Measurements from ENCODE around the gene ANXA2. TPM values are rescaled to one million over a fixed set of nuclear protein-coding genes. Genes with fewer than 3 reads are reported as not detected.
"Not testable (repeated sequence)": the region's sequence is repeated elsewhere in the genome, so short reads cannot be mapped to it uniquely, and the experiment has no call there.

The ANXA2 gene
- total RNA-seq, 8 experiments from 2014 or later: 69.1 to 1,473 (median 614) TPM

DNA sequence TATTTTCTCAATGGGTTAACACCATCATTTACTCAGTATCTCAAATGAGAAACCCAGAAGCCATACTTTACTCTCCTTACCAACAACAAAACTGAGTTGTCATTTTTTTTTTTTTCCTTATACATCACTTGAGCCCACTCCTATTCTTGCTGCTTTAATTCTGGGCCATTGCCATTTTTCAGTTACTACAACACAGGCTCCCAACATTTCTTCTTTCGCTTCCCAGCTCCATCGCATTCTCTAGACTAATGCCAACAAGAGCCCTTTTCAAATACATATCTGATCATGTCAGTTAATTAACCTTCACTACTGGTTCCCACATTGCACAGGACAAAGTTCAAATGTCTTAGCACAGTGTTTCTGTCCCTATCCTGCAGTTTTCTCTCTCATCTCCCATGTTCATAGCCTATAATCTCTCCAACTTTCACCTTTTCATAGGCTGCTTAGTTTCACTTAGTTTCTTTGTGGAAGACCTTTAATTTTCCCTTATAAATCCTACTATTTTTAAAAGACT is 22.5 kb upstream of the ANXA2 start:
- peaks cover 4 to 6% of the 10 kb centered on the region in 2 donors for H3K4me1 ChIP-seq (replicated peaks in 1 of 2)
- in situ Hi-C loops (cut with MboI; ENCODE audit: low pct_unique_long_range_greater_than_20kb in 2 of 9, low sequenced_read_pairs in 9 of 9, unreplicated experiment in 9 of 9): no loop called here
- 77 to 100% (median 100%) methylated on average over 2 of the region's 2 CpGs; no CpG with 5 or more reads in 1 of the 10 experiments for WGBS, 10 experiments
- H3K4me3 ChIP-seq: no peak overlapping the region
- H3K27ac ChIP-seq: no peak overlapping the region
- no peak for ATAC-seq (replicated peaks in 6 of 8)

DNA sequence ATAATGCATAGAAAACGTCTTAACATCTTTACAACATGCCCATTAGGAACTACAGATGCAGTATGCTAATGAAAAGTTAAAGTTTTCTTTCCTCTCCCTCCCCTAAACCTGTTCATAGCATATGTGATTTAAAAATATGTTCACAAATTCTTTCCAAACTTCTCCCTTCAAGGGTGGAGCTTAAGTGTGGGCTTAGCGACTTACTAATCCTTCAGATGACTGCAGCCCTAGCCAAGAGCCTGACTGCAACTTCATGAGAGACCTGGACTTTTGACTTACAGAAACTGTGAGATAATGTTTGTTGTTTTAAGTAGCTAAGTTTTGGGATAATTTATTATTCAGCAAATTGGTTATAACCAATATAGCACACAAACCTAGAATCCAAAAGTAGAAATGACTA is 22.0 kb upstream of the ANXA2 start:
- no peak overlapping the region for H3K4me3 ChIP-seq
- H3K4me1 ChIP-seq (replicated peaks in 1 of 2): peaks cover 4 to 6% of the 10 kb centered on the region in 2 donors
- no peak overlapping the region for H3K27ac ChIP-seq
- in situ Hi-C loops (cut with MboI; ENCODE audit: low pct_unique_long_range_greater_than_20kb in 2 of 9, low sequenced_read_pairs in 9 of 9, unreplicated experiment in 9 of 9): no loop called here
- 0 to 100% (median 29%) methylated on average over 1 to 2 of the region's 2 CpGs; no CpG with 5 or more reads in 3 of the 10 experiments for WGBS, 10 experiments
- peak in 3 of 8 experiments; percentile 59 to 81 (median 70) for ATAC-seq (replicated peaks in 6 of 8)

DNA sequence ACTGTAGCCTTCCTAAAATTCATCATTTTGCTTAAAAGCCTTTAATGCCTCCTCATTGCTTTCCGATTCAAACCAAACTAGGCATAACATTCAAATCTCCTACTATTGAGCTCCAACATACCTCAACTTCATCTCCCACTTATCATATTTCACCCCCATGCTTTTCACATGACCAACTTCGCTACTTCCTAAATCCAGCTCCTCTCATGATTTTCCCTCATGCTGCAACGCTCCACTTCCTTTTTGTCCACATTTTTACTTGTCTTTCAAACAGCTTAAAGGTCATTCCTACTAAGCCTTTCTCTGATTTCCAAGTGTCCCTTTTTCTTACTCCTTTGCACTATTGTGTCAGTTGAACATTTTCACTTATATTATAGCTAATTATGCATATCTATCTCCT is 20.3 kb upstream of the ANXA2 start:
- WGBS, 10 experiments: 85 to 100% (median 99%) methylated on average over 2 to 3 of the region's 3 CpGs

DNA sequence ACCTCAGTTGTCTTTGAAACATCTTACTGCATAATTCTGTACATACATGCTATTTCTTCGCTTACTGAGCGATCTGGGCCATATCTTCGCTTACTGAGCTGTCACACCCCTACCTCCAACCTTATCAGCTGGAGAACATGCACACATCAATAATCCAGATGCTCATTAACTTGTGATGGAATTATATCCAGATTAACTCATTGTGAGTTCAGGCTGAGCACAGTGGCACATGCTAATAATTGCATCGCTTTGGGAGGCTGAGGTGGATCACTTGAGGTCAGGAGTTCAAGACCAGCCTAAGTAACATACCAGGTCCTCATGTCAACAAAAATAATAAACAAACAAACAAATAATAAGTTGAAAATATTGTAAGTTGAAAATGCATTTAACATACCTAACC is 19.3 kb upstream of the ANXA2 start:
- Histone ChIP-seq H3K27ac (no peak overlapping the region), H3K4me3 (no peak overlapping the region), H3K4me1 (replicated peaks in 1 of 2) (no peaks in the 10 kb centered on the region)
- no peak for ATAC-seq (replicated peaks in 6 of 8)
- WGBS, 10 experiments: 90 to 100% (median 98%) methylated on average over 1 to 4 of the region's 4 CpGs; no CpG with 5 or more reads in 3 of the 10 experiments
- in situ Hi-C loops (cut with MboI; ENCODE audit: low pct_unique_long_range_greater_than_20kb in 2 of 9, low sequenced_read_pairs in 9 of 9, unreplicated experiment in 9 of 9): no loop called here

More for the DNA sequence above, 20.3 kb upstream of the ANXA2 start:
- in situ Hi-C loops (cut with MboI; ENCODE audit: low pct_unique_long_range_greater_than_20kb in 2 of 9, low sequenced_read_pairs in 9 of 9, unreplicated experiment in 9 of 9): no loop called here
- ATAC-seq (replicated peaks in 6 of 8): no peak
- Histone ChIP-seq H3K4me1 (replicated peaks in 1 of 2) (no peaks in the 10 kb centered on the region), H3K4me3 (no peak overlapping the region), H3K27ac (no peak overlapping the region)

DNA sequence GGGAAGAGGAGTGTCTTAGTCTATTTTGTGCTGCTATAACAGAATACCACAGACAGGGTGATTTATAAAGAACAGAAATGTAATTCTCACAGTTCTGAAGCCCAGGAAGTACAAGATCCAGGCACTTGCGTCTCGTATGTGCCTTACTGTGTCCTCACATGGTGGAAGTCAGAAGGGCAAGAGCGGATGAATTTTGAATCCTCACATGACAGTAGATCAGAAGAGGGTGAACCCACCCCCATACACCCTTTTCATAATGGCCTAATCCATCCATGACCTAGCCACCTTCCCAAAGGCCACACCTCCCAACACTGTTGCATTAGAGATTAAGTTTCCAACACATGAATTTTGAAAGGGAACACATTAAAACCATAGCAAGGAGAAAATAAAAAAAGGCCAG is 18.7 kb upstream of the ANXA2 start:
- Histone ChIP-seq H3K27ac (no peak overlapping the region), H3K4me3 (no peak overlapping the region), H3K4me1 (replicated peaks in 1 of 2) (no peaks in the 10 kb centered on the region)
- in situ Hi-C loops (cut with MboI; ENCODE audit: low pct_unique_long_range_greater_than_20kb in 2 of 9, low sequenced_read_pairs in 9 of 9, unreplicated experiment in 9 of 9): no loop called here
- no peak for ATAC-seq (replicated peaks in 6 of 8)
- 89 to 100% (median 95%) methylated on average over 1 to 3 of the region's 3 CpGs; no CpG with 5 or more reads in 3 of the 10 experiments for WGBS, 10 experiments

DNA sequence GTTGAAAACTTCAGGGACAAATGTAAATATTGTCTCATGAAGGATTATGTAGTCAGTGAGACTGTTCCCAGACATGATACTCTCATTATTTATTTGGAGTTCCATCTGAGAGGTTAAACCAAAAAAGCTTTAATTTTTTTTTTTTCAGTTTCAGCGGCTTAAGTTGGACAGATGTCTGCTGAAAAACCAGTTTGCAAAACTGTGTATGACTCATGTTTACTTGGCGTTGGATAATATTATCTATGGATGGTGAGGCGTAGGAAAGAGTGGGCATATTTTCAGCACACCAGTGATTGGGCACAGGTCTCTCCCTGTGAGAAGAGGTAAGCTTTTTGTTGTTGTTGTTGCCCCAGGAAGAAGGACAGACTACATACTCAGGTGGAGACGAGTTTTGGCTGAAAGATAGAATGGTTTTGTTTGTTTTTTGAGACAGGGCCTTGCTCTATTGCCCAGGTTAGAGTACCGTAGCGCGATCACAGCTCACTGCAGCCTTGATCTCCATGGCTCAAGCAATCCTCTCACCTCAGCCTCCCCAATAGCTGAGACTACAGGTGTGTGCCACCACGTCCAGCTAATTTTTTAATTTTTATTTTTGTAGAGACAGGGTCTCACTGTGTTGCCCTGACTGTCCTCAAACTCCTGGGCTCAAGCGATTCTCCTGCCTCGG is 16.4 kb upstream of the ANXA2 start:
- ATAC-seq (replicated peaks in 6 of 8): peak in 3 of 8 experiments; percentile 30 to 46 (median 46)
- in situ Hi-C loops (cut with MboI; ENCODE audit: low pct_unique_long_range_greater_than_20kb in 2 of 9, low sequenced_read_pairs in 9 of 9, unreplicated experiment in 9 of 9): no loop called here
- no peaks in the 10 kb centered on the region for H3K4me1 ChIP-seq (replicated peaks in 1 of 2)
- 0 to 100% (median 67%) methylated on average over 1 to 9 of the region's 10 CpGs; no CpG with 5 or more reads in 1 of the 10 experiments for WGBS, 10 experiments
- no peak overlapping the region for H3K27ac ChIP-seq
- no peak overlapping the region for H3K4me3 ChIP-seq

DNA sequence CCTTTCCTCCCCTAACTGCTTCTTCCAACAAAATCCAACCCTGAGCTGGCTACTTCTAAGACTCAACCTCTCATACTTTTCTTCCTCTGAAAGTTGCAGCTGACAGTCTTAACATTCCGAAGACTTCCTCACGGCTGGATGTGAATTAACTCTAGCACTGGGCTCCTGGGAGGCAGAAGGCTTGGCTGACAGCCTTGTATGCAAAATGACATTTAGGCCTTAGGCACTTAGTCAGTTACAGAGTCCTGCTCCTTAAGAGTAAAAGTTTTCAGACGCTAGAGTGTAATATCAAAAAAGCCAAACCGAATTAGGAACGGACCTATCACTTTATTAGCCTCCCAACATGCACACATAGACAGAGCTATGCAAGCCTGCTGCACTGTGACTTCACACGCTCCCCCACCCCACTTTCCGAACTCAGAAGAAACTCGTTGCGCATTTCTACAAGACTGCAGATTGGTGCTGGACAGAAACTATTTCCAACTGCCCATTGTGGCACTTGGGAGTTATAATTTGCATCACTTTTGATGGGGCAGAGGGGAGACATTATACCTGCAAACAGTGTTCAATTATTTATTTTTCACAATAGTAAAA is 15.5 kb upstream of the ANXA2 start:
- ATAC-seq (replicated peaks in 6 of 8): peak in 3 of 8 experiments; percentile 89 to 90 (median 89)
- H3K27ac ChIP-seq: no peak overlapping the region
- 0 to 86% (median 56%) methylated on average over 1 to 6 of the region's 9 CpGs for WGBS, 10 experiments
- H3K4me3 ChIP-seq: no peak overlapping the region
- H3K4me1 ChIP-seq (replicated peaks in 1 of 2): no peaks in the 10 kb centered on the region
- in situ Hi-C loops (cut with MboI; ENCODE audit: low pct_unique_long_range_greater_than_20kb in 2 of 9, low sequenced_read_pairs in 9 of 9, unreplicated experiment in 9 of 9): no loop called here

DNA sequence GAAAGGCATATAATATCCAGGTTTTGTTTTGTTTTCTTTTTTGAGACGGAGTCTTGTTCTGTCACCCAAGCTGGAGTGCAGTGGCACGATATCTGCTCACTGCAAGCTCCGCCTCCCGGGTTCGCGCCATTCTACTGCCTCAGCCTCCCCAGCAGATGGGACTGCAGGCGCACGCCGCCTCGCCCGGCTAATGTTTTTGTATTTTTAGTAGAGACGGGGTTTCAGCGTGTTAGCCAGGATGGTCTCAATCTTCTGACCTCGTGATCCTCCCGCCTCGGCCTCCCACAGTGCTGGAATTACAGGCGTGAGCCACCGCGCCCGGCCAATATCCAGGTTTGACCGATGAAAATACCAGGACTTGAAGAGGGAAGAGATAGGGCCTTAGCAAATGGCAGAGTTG is 15.0 kb upstream of the ANXA2 start:
- ATAC-seq (replicated peaks in 6 of 8); H3K4me3 ChIP-seq; H3K27ac ChIP-seq; in situ Hi-C loops (cut with MboI; ENCODE audit: low pct_unique_long_range_greater_than_20kb in 2 of 9, low sequenced_read_pairs in 9 of 9, unreplicated experiment in 9 of 9); H3K4me1 ChIP-seq (replicated peaks in 1 of 2): not testable (repeated sequence)
- WGBS, 10 experiments: 78 to 100% (median 95%) methylated on average over 4 to 13 of the region's 21 CpGs; no CpG with 5 or more reads in 3 of the 10 experiments

DNA sequence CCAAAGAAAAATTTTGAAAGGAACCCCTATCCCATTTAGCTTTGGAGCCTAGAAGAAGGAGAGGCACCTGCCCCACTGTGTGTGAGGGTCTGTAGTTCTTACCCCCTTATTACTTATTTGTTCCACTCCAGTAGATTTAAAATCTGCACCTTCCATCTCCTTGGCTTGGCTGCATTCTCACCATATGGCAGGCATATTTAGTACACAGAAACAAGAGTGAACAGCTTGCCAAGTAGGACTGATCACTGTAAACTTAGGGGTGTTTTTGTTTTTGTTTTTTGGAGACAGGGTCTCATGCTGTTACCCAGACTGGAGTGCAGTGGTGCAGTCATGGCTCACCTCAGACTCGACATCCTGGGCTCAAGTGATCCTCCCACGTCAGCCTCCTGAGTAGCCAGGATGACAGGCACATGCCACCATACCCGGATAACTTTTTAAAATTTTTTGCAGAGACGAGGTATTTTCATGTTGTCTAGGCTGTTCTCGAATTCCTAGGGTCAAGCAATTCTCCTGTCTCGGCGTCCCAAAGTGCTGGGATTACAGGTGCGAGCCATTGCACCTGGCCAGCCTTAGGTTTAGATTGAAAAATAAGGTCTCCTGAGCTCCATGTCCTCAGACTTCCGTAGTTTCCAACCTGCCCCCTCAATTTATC is 14.1 kb upstream of the ANXA2 start:
- no peak for ATAC-seq (replicated peaks in 6 of 8)
- H3K4me1 ChIP-seq (replicated peaks in 1 of 2): no peaks in the 10 kb centered on the region
- no peak overlapping the region for H3K27ac ChIP-seq
- no peak overlapping the region for H3K4me3 ChIP-seq
- WGBS, 10 experiments: 29 to 100% (median 86%) methylated on average over 1 to 8 of the region's 9 CpGs; no CpG with 5 or more reads in 1 of the 10 experiments
- in situ Hi-C loops (cut with MboI; ENCODE audit: low pct_unique_long_range_greater_than_20kb in 2 of 9, low sequenced_read_pairs in 9 of 9, unreplicated experiment in 9 of 9): no loop called here

DNA sequence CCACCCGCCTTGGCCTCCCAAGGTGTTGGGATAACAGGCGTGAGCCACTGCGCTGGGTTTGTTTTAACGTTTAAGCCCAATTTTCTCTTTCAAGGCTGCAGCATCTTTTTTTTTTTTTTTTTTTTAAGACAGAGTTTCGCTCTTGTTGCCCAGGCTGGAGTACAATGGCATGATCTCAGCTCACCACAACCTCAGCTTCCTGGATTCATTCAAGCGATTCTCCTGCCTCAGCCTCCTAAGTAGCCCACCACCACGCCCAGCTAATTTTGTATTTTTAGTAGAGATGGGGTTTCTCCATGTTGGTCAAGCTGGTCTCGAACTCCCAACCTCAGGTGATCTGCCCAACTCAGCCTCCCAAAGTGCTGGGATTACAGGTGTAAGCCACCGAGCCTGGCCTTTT is 12.6 kb upstream of the ANXA2 start:
- H3K4me3 ChIP-seq; H3K4me1 ChIP-seq (replicated peaks in 1 of 2); H3K27ac ChIP-seq; ATAC-seq (replicated peaks in 6 of 8); in situ Hi-C loops (cut with MboI; ENCODE audit: low pct_unique_long_range_greater_than_20kb in 2 of 9, low sequenced_read_pairs in 9 of 9, unreplicated experiment in 9 of 9): not testable (repeated sequence)
- WGBS, 10 experiments: 75 to 100% (median 93%) methylated on average over 2 to 8 of the region's 9 CpGs; no CpG with 5 or more reads in 3 of the 10 experiments

DNA sequence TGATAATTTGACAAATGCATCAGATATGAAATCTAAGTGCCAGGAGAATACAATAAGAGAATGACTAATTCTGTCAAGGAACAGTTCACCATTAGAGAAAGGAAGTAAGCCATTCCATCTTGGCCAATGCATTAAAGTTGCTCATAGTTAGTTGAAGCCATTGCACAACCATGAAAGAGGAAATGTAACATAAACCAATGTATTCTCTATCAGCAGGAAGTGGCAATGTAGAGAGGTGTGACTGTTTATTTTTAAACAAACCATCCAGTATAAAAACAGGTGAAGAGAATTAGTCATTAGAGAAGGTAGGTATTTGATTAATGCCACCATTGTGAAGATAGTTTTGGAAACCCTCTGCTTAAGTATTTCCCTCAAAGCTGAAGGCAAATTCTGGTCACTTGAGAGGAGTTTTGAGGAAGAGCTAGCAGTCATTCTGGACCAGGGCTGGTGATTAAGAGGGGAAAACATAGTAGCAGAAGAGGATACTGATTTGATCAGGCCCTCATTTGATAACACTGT is 10.7 kb upstream of the ANXA2 start:
- in situ Hi-C loops (cut with MboI; ENCODE audit: low pct_unique_long_range_greater_than_20kb in 2 of 9, low sequenced_read_pairs in 9 of 9, unreplicated experiment in 9 of 9): no loop called here
- Histone ChIP-seq H3K4me1 (replicated peaks in 1 of 2) (peaks cover 0 to 4% of the 10 kb centered on the region in 2 donors), H3K27ac (no peak overlapping the region), H3K4me3 (no peak overlapping the region)
- ATAC-seq (replicated peaks in 6 of 8): no peak

DNA sequence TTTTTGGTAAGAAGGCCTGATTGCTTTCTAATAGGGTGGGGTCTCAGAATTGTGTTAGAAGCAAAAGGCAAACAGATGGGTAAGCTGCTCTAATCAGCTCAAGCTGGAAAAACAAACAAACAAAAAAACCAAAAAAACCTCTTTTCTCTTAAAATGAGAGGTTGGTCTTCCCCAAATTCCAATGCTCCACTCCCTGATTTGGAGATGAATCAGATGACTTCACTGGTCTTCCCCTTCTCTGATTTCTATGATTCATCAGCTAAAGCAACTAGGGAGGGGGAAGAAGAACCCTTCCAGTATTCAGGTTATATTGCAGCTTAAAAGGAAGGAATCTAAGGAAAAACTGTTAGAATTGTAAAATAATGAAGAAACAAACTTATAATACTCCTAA is 9.6 kb upstream of the ANXA2 start:
- in situ Hi-C loops (cut with MboI; ENCODE audit: low pct_unique_long_range_greater_than_20kb in 2 of 9, low sequenced_read_pairs in 9 of 9, unreplicated experiment in 9 of 9): no loop called here
- ATAC-seq (replicated peaks in 6 of 8): peak in 2 of 8 experiments; percentile 89 to 93

More for the DNA sequence above, 9.6 kb upstream of the ANXA2 start:
- no peak overlapping the region for H3K27ac ChIP-seq
- H3K4me3 ChIP-seq: no peak overlapping the region
- peaks cover 0 to 4% of the 10 kb centered on the region in 2 donors for H3K4me1 ChIP-seq (replicated peaks in 1 of 2)
